ENCODE data around the gene TMEM31.

TMEM31 gene

GRCh38 chrX:103710609-103711008, at the start of gene TMEM31:
Gene TMEM31, plus strand, starts transcription at chrX:103710909. Its CDS starts 1,350 bp downstream, at chrX:103712259.
- DNase-seq (ENCODE audit: low read depth): no peak

- no peak for DNase-seq (ENCODE audit: low read depth)
Observed at GRCh38 chrX:103663981-103664762, 46.5 kb upstream of the TMEM31 start.

GRCh38 chrX:103666202-103667107, 44.3 kb upstream of the TMEM31 start:
- no peak for DNase-seq (ENCODE audit: low read depth)

GRCh38 chrX:103669745-103670144, 41.0 kb upstream of the TMEM31 start:
- no peak for DNase-seq (ENCODE audit: low read depth)

GRCh38 chrX:103674531-103675454, 35.9 kb upstream of the TMEM31 start:
- DNase-seq (ENCODE audit: low read depth): no peak

GRCh38 chrX:103678199-103678993, 32.3 kb upstream of the TMEM31 start:
- no peak for DNase-seq (ENCODE audit: low read depth)

GRCh38 chrX:103681443-103681842, 29.3 kb upstream of the TMEM31 start:
- DNase-seq (ENCODE audit: low read depth): no peak

- no peak for DNase-seq (ENCODE audit: low read depth)
Observed at GRCh38 chrX:103685396-103685795, 25.3 kb upstream of the TMEM31 start.

GRCh38 chrX:103686199-103687072, 24.3 kb upstream of the TMEM31 start, which contains the start of gene MORF4L2:
Gene MORF4L2, minus strand, starts transcription at chrX:103686699. Its CDS starts 9,672 bp downstream, at chrX:103677027.
- peak; percentile 96 for DNase-seq (ENCODE audit: low read depth)

GRCh38 chrX:103687073-103687695, 23.5 kb upstream of the TMEM31 start:
- DNase-seq (ENCODE audit: low read depth): no peak

GRCh38 chrX:103687696-103688201, 23.0 kb upstream of the TMEM31 start:
- DNase-seq (ENCODE audit: low read depth): no peak

GRCh38 chrX:103688946-103689345, 21.8 kb upstream of the TMEM31 start:
- no peak for DNase-seq (ENCODE audit: low read depth)

- no peak for DNase-seq (ENCODE audit: low read depth)
Observed at GRCh38 chrX:103691059-103691458, 19.6 kb upstream of the TMEM31 start.

GRCh38 chrX:103697687-103698086, 13.0 kb upstream of the TMEM31 start:
- DNase-seq (ENCODE audit: low read depth): no peak

GRCh38 chrX:103699243-103699642, 11.5 kb upstream of the TMEM31 start:
- DNase-seq (ENCODE audit: low read depth): no peak

GRCh38 chrX:103704863-103705262, 5.8 kb upstream of the TMEM31 start:
- DNase-seq (ENCODE audit: low read depth): no peak

GRCh38 chrX:103716962-103717361, 6.3 kb downstream of the TMEM31 start:
- DNase-seq (ENCODE audit: low read depth): no peak

GRCh38 chrX:103718120-103718519, 7.4 kb downstream of the TMEM31 start:
- no peak for DNase-seq (ENCODE audit: low read depth)

- DNase-seq (ENCODE audit: low read depth): no peak
Observed at GRCh38 chrX:103722505-103722904, 11.8 kb downstream of the TMEM31 start.
